ENCODE results near the gene BAHCC1.

The BAHCC1 gene

GRCh38 chr17:81390029-81390872 lies 5.0 kb upstream of the BAHCC1 start:
- no peak overlapping the region for H3K27ac ChIP-seq (ENCODE audit: low read length)
- no peak overlapping the region for H3K4me3 ChIP-seq (ENCODE audit: low read length)
- H3K9ac ChIP-seq (ENCODE audit: low read length) = no peak overlapping the region
- peaks cover 89% of the 10 kb centered on the region for H3K27me3 ChIP-seq (ENCODE audit: control insufficient read depth, insufficient read depth, low read length)
- no peaks in the 10 kb centered on the region for H3K9me3 ChIP-seq (ENCODE audit: control insufficient read depth, low read depth, low read length)
- no peaks in the 10 kb centered on the region for H3K36me3 ChIP-seq (ENCODE audit: control insufficient read depth, low read depth, low read length)
- H3K4me1 ChIP-seq (ENCODE audit: control insufficient read depth, low read depth, low read length) = peaks cover 22% of the 10 kb centered on the region

DNA sequence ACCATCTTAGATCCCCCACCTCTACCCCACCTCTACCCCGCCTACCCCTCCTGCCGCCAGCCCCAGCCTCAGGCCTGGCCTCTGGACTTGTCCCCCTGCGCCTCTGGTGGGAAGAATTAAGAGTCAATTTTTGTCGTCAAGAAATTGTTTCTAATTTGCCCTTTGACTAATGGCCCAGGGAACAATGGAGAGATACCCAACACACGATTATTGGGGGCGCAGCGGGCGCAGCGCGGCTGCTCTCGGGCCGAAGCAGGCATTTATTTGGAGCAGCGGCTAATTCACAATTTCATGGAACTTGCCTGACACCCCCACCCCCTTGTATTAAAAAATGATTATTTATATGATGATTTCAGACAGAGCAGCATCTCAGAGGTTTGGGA lies 4.4 kb upstream of the BAHCC1 start:
- Histone ChIP-seq H3K36me3 (ENCODE audit: control insufficient read depth, low read depth, low read length) (no peaks in the 10 kb centered on the region), H3K27me3 (ENCODE audit: control insufficient read depth, insufficient read depth, low read length) (peaks cover 87% of the 10 kb centered on the region), H3K9ac (ENCODE audit: low read length) (no peak overlapping the region), H3K9me3 (ENCODE audit: control insufficient read depth, low read depth, low read length) (no peaks in the 10 kb centered on the region), H3K4me3 (ENCODE audit: low read length) (no peak overlapping the region), H3K27ac (ENCODE audit: low read length) (no peak overlapping the region), H3K4me1 (ENCODE audit: control insufficient read depth, low read depth, low read length) (peaks cover 22% of the 10 kb centered on the region)

DNA sequence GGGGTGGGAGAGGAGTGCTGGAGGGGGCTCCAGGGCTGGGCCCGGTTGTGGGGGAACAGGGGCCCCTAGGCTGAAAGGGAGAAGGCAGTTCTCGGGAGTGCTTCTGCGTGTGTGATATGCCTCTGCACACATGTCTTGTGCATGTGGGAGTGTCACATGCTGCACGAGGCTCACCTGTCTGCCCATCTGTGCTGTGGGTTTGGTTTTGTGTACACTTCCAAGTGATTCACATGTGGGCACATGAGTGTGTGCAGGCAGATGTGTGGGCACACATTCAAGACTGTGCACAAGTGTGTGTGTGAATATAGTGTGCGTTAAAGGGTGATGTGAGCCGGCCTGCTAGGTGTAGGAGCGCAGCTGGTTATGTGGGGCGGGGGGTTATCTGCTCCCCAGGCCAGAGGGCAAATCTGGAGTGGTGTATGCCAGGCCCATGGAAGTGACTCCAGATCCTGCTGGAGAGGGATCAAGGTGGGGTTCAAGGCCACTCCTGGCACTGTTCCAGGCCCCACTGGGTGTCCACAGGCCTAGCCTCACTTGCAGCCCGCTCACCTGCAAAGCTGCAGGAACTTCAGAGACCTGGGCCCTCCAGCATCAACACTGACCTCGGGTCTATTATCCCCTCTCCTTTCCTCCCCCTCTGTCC lies 3.8 kb upstream of the BAHCC1 start:
- Histone ChIP-seq H3K4me3 (ENCODE audit: low read length) (no peak overlapping the region), H3K27me3 (ENCODE audit: control insufficient read depth, insufficient read depth, low read length) (peaks cover 87% of the 10 kb centered on the region), H3K9ac (ENCODE audit: low read length) (no peak overlapping the region), H3K4me1 (ENCODE audit: control insufficient read depth, low read depth, low read length) (peaks cover 22% of the 10 kb centered on the region), H3K36me3 (ENCODE audit: control insufficient read depth, low read depth, low read length) (no peaks in the 10 kb centered on the region), H3K27ac (ENCODE audit: low read length) (no peak overlapping the region), H3K9me3 (ENCODE audit: control insufficient read depth, low read depth, low read length) (no peaks in the 10 kb centered on the region)

DNA sequence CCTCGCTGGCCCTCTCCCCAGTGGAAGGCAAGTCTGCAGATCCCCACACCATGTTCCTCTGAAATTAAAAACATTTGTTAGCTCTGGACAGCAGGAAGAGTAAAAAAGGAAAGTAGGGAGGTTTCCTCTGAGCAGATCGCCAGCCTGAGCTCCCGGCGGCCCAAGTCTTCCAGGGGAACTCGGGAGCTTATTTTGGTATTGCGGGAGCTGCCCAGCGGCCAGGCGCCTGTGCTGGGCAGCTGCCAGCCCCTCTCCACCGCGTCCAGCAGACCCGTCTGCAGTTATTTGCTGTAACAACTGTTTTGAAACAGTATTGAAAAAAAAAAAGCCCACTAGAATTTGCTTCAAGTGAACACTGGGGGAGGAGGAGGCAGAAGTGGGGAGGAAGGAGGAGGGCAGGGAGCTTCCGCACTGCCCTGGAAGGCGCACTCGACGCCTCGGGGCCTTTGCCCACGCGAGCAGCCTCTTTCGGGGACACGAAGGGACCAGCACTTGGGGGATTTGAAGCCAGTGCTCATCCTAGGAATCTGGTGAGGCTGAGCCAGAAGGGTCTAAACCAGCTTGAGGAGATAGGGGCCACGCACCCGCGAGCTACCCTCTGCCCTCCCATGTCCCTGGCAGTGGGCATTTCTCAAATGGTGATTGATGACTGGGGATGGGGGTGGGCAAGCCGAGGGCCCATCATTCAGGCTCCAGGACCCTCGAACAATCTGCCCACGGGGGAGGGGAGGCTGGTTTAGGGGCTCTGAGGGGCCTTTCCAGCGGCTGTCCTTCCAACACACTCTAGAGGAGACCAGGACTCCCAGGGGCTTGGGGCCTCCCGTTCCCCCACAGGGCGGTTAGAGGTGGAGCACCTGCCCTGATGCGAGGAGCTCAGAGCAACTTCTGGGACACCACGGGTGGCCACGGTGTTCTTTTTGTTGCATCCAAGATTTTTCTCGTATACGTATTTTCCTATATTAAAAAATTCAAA lies 3.0 kb upstream of the BAHCC1 start:
- H3K9ac ChIP-seq (ENCODE audit: low read length) = no peak overlapping the region
- no peak overlapping the region for H3K27ac ChIP-seq (ENCODE audit: low read length)

DNA sequence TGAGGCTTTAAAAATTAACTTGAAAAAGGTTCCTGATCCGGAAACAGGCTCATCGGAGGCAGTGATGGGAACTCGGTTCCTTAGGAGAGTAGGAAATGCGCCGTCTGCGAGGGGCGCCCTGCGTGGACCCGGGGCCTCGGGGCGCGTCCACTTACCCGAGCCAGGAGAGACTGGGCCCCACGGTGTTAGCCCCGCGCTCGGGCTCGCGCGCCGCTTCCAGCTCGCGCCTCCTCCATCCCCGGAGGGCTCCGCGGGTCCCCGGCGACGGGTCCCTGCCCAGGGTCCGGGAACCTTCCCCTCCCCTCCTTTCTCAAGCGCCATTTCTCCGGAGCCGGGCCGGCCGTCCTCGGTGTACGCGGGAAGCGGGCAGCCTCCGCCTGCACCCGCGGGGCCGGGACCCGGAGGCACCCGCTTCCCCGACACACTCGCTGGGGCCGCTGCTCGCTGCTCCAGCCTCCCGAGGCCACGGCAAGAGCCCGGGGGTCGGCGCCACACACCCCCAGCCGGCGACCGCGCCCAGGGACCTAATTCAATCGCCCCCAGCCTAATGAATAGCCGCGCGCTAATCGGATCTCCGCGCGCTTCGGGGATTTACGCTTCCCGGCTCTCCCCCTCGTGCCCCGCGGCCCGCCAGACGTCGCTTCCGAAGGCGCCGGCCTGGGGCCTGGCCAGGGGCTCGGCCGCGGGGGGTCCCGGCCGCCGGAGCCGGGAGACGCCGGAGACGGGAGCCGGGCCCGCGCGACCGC lies 2.2 kb upstream of the BAHCC1 start:
- H3K27me3 ChIP-seq (ENCODE audit: control insufficient read depth, insufficient read depth, low read length) = peaks cover 76% of the 10 kb centered on the region
- peak overlapping the region; percentile 47 for H3K4me3 ChIP-seq (ENCODE audit: low read length)
- H3K4me1 ChIP-seq (ENCODE audit: control insufficient read depth, low read depth, low read length) = peaks cover 28% of the 10 kb centered on the region
- H3K9me3 ChIP-seq (ENCODE audit: control insufficient read depth, low read depth, low read length) = no peaks in the 10 kb centered on the region
- H3K27ac ChIP-seq (ENCODE audit: low read length) = no peak overlapping the region
- peak overlapping the region; percentile 14 for H3K9ac ChIP-seq (ENCODE audit: low read length)
- H3K36me3 ChIP-seq (ENCODE audit: control insufficient read depth, low read depth, low read length) = no peaks in the 10 kb centered on the region

More for the DNA sequence above, 3.0 kb upstream of the BAHCC1 start:
- Histone ChIP-seq H3K9me3 (ENCODE audit: control insufficient read depth, low read depth, low read length) (no peaks in the 10 kb centered on the region), H3K27me3 (ENCODE audit: control insufficient read depth, insufficient read depth, low read length) (peaks cover 79% of the 10 kb centered on the region), H3K36me3 (ENCODE audit: control insufficient read depth, low read depth, low read length) (no peaks in the 10 kb centered on the region), H3K4me3 (ENCODE audit: low read length) (peak overlapping the region; percentile 47), H3K4me1 (ENCODE audit: control insufficient read depth, low read depth, low read length) (peaks cover 22% of the 10 kb centered on the region)

GRCh38 chr17:81393684-81394376 lies 1.4 kb upstream of the BAHCC1 start:
- Histone ChIP-seq H3K9ac (ENCODE audit: low read length) (peak overlapping the region; percentile 14), H3K9me3 (ENCODE audit: control insufficient read depth, low read depth, low read length) (no peaks in the 10 kb centered on the region), H3K36me3 (ENCODE audit: control insufficient read depth, low read depth, low read length) (no peaks in the 10 kb centered on the region), H3K27me3 (ENCODE audit: control insufficient read depth, insufficient read depth, low read length) (peaks cover 76% of the 10 kb centered on the region), H3K4me3 (ENCODE audit: low read length) (peak overlapping the region; percentile 48), H3K4me1 (ENCODE audit: control insufficient read depth, low read depth, low read length) (peaks cover 33% of the 10 kb centered on the region), H3K27ac (ENCODE audit: low read length) (no peak overlapping the region)

DNA sequence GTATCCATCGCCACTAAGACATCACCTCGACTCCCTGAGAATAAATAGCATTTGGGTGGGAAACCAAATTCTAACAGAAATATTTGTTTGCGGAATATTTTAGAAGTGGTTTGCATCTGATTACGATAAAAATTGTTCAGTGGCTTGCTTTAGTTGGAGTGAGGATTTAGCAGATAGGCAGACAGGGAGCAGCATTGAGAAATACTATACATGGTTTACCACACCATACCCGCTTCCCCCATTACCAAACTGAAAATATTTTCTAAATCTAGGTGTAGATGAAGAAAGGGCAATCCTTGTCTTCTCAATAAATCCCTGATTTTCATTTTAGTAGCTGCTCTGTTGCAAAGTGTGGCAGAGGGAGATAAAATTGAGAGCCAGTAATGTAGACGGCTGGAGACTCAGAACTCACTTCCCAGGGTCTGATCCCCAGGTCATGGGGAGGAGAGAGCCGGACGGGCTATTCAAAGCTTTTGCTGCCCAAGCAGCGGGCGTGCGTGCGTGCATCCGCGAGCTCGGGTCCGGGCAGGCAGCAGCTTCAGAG lies 808 bp upstream of the BAHCC1 start:
- H3K36me3 ChIP-seq (ENCODE audit: control insufficient read depth, low read depth, low read length) = no peaks in the 10 kb centered on the region
- H3K9ac ChIP-seq (ENCODE audit: low read length) = peak overlapping the region; percentile 6
- no peaks in the 10 kb centered on the region for H3K9me3 ChIP-seq (ENCODE audit: control insufficient read depth, low read depth, low read length)
- H3K4me3 ChIP-seq (ENCODE audit: low read length) = peak overlapping the region; percentile 48
- H3K27me3 ChIP-seq (ENCODE audit: control insufficient read depth, insufficient read depth, low read length) = peaks cover 73% of the 10 kb centered on the region
- H3K27ac ChIP-seq (ENCODE audit: low read length) = no peak overlapping the region
- H3K4me1 ChIP-seq (ENCODE audit: control insufficient read depth, low read depth, low read length) = peaks cover 30% of the 10 kb centered on the region

DNA sequence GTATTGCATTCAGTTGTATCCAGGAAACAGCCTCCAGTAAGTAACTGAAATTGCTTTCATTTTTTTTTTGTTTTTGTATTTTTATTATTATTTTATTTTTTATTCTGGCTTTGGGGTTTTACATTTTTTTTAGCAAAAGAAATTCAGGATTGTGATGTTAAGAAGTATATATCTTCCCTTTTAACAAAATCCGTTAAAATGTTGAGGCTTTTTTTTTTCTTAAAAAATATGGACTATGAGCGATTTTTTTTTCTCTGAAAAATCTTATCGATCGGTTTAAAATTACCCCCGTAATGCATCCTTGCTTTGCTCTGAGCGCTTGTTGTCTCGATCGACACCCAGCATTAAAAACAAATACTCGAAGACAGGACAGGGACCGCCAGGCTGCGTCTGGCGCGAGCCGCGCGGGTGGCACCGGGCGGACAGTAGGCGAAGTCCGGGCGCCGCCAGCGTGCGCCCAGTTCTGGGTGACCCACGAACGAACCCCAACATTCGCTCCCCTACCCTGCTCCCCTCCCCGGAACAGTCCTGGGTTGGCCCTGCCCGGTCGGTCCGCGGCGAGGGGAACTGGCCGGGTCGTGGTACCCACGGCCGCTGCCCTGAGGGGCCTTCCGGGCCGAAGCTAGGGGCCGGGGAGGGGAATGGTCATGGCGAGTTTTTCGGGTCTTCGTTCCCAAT lies 482 bp downstream of the BAHCC1 start:
- Histone ChIP-seq H3K9me3 (ENCODE audit: control insufficient read depth, low read depth, low read length) (no peaks in the 10 kb centered on the region), H3K4me1 (ENCODE audit: control insufficient read depth, low read depth, low read length) (peaks cover 32% of the 10 kb centered on the region), H3K9ac (ENCODE audit: low read length) (peak overlapping the region; percentile 84), H3K27ac (ENCODE audit: low read length) (no peak overlapping the region), H3K27me3 (ENCODE audit: control insufficient read depth, insufficient read depth, low read length) (peaks cover 72% of the 10 kb centered on the region), H3K36me3 (ENCODE audit: control insufficient read depth, low read depth, low read length) (no peaks in the 10 kb centered on the region), H3K4me3 (ENCODE audit: low read length) (peak overlapping the region; percentile 65)

- Histone ChIP-seq H3K36me3 (ENCODE audit: control insufficient read depth, low read depth, low read length) (no peaks in the 10 kb centered on the region), H3K27ac (ENCODE audit: low read length) (no peak overlapping the region), H3K4me1 (ENCODE audit: control insufficient read depth, low read depth, low read length) (peaks cover 38% of the 10 kb centered on the region), H3K27me3 (ENCODE audit: control insufficient read depth, insufficient read depth, low read length) (peaks cover 72% of the 10 kb centered on the region), H3K9ac (ENCODE audit: low read length) (peak overlapping the region; percentile 84), H3K9me3 (ENCODE audit: control insufficient read depth, low read depth, low read length) (no peaks in the 10 kb centered on the region), H3K4me3 (ENCODE audit: low read length) (peak overlapping the region; percentile 65)
Observed at GRCh38 chr17:81396278-81396721, 1.0 kb downstream of the BAHCC1 start.

All from iPS-18a (cell line).